Hepatocyte (in vitro differentiated cells): ENCODE results near the gene MAPK8IP3. TPM values are rescaled to one million over a fixed set of nuclear protein-coding genes. Genes with fewer than 3 reads are reported as not detected.

ENCODE experiments used
- DNase-seq: peaks from one replicate; pipeline ENCODE4 v3.0.0-alpha.2; 2016; ENCODE audit warnings: low spot score
- H2AFZ ChIP-seq: fragments of 200-600 bp; sonication (generic); 2 replicates; pipeline ENCODE4 v1.6.0; 2016; ENCODE audit warnings: antibody characterized with exemption, mild to moderate bottlenecking
- H3K27ac ChIP-seq: fragments of 200-600 bp; sonication (generic); 2 replicates; pipeline ENCODE4 v1.5.1; 2016; ENCODE audit warnings: mild to moderate bottlenecking
- H3K27me3 ChIP-seq: fragments of 200-600 bp; sonication (generic); 2 replicates; pipeline ENCODE4 v1.6.1; 2016
- H3K36me3 ChIP-seq: fragments of 200-600 bp; sonication (generic); replicated peaks from 2 replicates; pipeline ENCODE4 v1.5.1; 2016; ENCODE audit warnings: low read depth; ENCODE audit not compliant: insufficient read depth
- H3K4me1 ChIP-seq: fragments of 200-600 bp; sonication (generic); 2 replicates; pipeline ENCODE4 v1.5.1; 2016; ENCODE audit warnings: mild to moderate bottlenecking, moderate library complexity; ENCODE audit not compliant: insufficient read depth
- H3K4me2 ChIP-seq: fragments of 200-600 bp; sonication (generic); 2 replicates; pipeline ENCODE4 v1.6.0; 2016
- H3K4me3 ChIP-seq: fragments of 200-600 bp; sonication (generic); 2 replicates; pipeline ENCODE4 v1.5.1; 2016; ENCODE audit warnings: mild to moderate bottlenecking
- H3K79me2 ChIP-seq: fragments of 200-600 bp; sonication (generic); 2 replicates; pipeline ENCODE4 v1.6.0; 2017; ENCODE audit warnings: mild to moderate bottlenecking
- H3K9me2 ChIP-seq: fragments of 200-600 bp; sonication (generic); replicated peaks from 2 replicates; pipeline ENCODE4 v1.6.0; 2017; ENCODE audit warnings: mild to moderate bottlenecking; ENCODE audit not compliant: insufficient read depth
- H3K9me3 ChIP-seq: fragments of 200-600 bp; sonication (generic); 2 replicates; pipeline ENCODE4 v1.5.1; 2016; ENCODE audit warnings: low read depth, mild to moderate bottlenecking
- H4K20me1 ChIP-seq: fragments of 200-600 bp; sonication (generic); 2 replicates; pipeline ENCODE4 v1.6.0; 2016; ENCODE audit warnings: mild to moderate bottlenecking; ENCODE audit not compliant: insufficient read depth, poor library complexity, severe bottlenecking
- EZH2 ChIP-seq: fragments of 200-600 bp; sonication (generic); IDR thresholded peaks from 2 replicates; pipeline ENCODE4 v1.6.1; 2016; ENCODE audit warnings: antibody characterized with exemption, mild to moderate bottlenecking, borderline replicate concordance
- EZH2phosphoT487 ChIP-seq: fragments of 200-600 bp; sonication (generic); IDR thresholded peaks from one replicate; pipeline ENCODE4 v1.6.1; 2018; ENCODE audit warnings: antibody characterized with exemption, mild to moderate bottlenecking, low read depth, moderate library complexity; ENCODE audit not compliant: unreplicated experiment, severe bottlenecking
- WGBS: methylation state at CpG from one replicate; pipeline ENCODE4 v1.1.6; 2016; ENCODE audit warnings: low lambda C conversion rate; ENCODE audit errors: missing lambda C conversion rate; 5-methylcytosine and 5-hydroxymethylcytosine counted together
- polyA plus RNA-seq: library from polyadenylated mRNA; unstranded; fragments of >200 nt; fragmentation: Nextera tagmentation; extraction: Ambion mirVana; gene quantifications from 2 replicates; pipeline ENCODE4 v1.2.1, GENCODE V29; 2016
- total RNA-seq: library from RNA; depleted of rRNA; stranded (reverse); fragments of >200 nt; gene quantifications from 2 replicates; pipeline ENCODE4 v1.2.3, GENCODE V29; 2014
- TF ChIP-seq, protein P1 (sequence below): fragments of 200-600 bp; sonication (generic); IDR thresholded peaks from 2 replicates; pipeline ENCODE4 v1.5.1; 2016; ENCODE audit warnings: antibody characterized with exemption, mild to moderate bottlenecking; ENCODE audit not compliant: poor library complexity

MAPK8IP3 gene
- total and polyA plus RNA-seq, 2 experiments from 2014 or later = 42.3 to 44.9 TPM

DNA sequence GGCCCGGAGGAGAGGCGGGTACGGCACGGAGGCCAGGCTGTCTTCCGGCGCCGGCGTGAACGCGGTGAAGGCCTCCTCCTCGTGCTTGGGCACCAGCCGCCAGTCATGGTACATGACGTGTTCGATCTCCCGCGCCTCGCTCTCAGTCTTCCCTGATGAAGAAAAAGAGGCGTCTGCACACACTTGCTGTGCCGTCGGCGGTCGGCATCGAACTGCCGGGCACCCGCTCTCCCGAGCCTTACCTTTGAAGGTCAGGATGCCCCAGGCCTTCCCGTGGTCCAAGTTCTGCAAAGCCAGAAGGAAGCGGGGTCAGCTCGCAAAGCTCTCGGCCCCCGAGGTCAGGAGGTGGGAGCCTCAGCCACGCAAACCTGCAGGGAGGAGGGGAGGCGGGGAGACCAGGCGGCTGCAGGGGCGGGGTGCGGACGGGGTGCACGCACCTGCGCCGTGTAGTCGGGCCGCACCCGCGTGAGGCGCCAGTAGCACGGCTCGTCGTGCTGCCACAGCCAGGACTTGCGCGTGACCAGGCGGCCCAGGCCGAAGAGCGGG is 66.4 kb downstream of the MAPK8IP3 start, which contains the start of gene EME2:
Gene EME2, plus strand, starts transcription at position 449 of the 546 bp plus-strand sequence. CDS start 418 bp downstream, outside the sequence.
- peak within 1 kb of the TSS; percentile 80 for H2AFZ ChIP-seq
- H3K9me3 ChIP-seq = no peaks in the 10 kb centered on the region
- H4K20me1 ChIP-seq = peaks cover 20% of the 10 kb centered on the region
- H3K4me2 ChIP-seq = peak within 1 kb of the TSS; percentile 100
- H3K27me3 ChIP-seq = no peaks in the 10 kb centered on the region
- peak within 1 kb of the TSS; percentile 88 for H3K4me3 ChIP-seq
- H3K9me2 ChIP-seq = no peaks in the 10 kb centered on the region
- TF ChIP-seq, protein P1, sequence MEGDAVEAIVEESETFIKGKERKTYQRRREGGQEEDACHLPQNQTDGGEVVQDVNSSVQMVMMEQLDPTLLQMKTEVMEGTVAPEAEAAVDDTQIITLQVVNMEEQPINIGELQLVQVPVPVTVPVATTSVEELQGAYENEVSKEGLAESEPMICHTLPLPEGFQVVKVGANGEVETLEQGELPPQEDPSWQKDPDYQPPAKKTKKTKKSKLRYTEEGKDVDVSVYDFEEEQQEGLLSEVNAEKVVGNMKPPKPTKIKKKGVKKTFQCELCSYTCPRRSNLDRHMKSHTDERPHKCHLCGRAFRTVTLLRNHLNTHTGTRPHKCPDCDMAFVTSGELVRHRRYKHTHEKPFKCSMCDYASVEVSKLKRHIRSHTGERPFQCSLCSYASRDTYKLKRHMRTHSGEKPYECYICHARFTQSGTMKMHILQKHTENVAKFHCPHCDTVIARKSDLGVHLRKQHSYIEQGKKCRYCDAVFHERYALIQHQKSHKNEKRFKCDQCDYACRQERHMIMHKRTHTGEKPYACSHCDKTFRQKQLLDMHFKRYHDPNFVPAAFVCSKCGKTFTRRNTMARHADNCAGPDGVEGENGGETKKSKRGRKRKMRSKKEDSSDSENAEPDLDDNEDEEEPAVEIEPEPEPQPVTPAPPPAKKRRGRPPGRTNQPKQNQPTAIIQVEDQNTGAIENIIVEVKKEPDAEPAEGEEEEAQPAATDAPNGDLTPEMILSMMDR = no peak
- TF ChIP-seq EZH2phosphoT487 (no peak), EZH2 (no peak)
- H3K4me1 ChIP-seq = peaks cover 29% of the 10 kb centered on the region
- 1% methylated on average over 39 of the region's 53 CpGs for WGBS
- H3K27ac ChIP-seq = peak within 1 kb of the TSS; percentile 98
- no peaks in the 10 kb centered on the region for H3K36me3 ChIP-seq
- peaks cover 34% of the 10 kb centered on the region for H3K79me2 ChIP-seq
- peak; percentile 54 for DNase-seq

DNA sequence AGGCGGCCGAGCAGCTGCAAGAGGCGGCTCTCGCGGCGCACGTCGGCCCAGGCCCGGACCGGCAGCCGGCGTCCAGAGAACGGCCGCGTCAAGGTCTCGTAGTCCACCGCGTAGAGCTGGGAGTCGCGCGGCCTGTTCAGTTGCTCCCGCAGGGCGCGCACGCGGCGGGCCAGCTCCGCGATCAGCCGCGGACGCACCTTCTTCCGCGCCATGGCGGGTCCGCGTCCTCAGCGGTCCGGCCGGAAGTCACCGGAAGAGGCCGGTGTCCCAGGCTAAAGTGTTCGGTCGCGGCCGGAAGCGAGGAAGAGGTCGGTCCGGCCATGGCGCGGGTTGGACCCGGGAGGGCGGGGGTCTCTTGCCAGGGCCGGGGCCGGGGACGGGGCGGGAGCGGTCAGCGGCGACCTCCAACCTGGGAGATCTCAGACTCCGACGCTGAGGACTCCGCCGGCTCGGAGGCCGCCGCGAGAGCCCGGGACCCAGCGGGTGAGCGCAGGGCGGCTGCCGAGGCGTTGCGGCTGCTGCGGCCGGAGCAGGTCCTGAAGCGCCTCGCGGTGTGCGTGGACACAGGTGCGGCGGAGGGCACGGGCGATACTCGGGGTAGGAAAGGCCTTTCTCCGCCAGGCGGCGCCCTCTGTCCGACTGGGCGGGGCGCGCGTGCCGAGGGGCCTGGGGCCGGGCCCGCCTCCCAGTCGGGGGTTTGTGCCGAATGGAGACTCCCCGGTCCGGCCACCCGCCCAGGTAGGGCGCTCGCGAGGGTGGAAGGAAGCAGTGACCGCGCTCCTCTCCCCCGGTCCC is 67.1 kb downstream of the MAPK8IP3 start, which contains the start of gene MRPS34:
Gene MRPS34, minus strand, starts transcription at position 227 of the 795 bp plus-strand sequence. Its CDS starts 15 bp downstream, at position 212.
- Histone ChIP-seq H3K27ac (peak within 1 kb of the TSS; percentile 98), H3K4me2 (peak within 1 kb of the TSS; percentile 100), H4K20me1 (peaks cover 20% of the 10 kb centered on the region), H2AFZ (peak within 1 kb of the TSS; percentile 80), H3K36me3 (no peaks in the 10 kb centered on the region), H3K4me1 (peaks cover 29% of the 10 kb centered on the region), H3K9me2 (no peaks in the 10 kb centered on the region), H3K4me3 (peak within 1 kb of the TSS; percentile 88), H3K27me3 (no peaks in the 10 kb centered on the region), H3K9me3 (no peaks in the 10 kb centered on the region), H3K79me2 (peaks cover 34% of the 10 kb centered on the region)
- TF ChIP-seq EZH2 (no peak), EZH2phosphoT487 (no peak)
- TF ChIP-seq, protein P1 = peak; percentile 84
- WGBS = 1% methylated on average over 53 of the region's 108 CpGs
- peak; percentile 93 for DNase-seq

DNA sequence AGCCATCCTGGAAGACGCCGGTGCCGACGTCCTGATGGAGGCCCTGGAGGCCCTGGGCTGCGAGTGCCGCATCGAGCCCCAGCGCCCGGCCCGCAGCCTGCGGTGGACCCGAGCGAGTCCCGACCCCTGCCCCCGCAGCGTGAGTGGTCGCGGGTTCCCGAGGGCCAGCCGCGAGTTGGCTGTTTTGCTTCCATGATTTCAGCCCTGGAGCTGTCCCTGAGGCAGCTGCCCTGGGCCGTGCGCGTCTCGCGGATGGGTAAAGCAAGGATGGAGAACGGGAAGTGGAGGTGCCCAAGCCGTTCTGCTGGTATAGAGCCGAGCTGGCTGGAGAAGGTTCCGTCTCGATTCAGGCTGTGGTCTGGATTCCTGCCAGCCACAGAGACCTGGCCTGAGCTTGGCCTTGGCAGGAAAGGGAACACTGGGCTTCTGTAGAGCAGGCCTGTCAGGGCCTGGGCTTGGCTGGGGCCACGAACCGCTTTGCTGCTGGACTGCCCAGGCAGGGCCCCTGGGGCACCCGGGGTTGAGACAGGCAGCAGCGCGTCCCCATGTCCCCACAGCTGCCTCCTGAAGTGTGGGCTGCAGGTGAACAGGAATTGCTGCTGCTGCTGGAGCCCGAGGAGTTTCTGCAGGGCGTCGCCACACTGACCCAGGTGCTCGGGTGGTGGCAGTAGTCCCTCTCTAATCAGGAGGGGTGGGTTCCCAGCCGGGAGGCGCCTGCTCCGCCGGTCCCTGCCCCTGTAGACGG is 67.9 kb downstream of the MAPK8IP3 start:
- Histone ChIP-seq H3K79me2 (peaks cover 34% of the 10 kb centered on the region), H3K27me3 (no peaks in the 10 kb centered on the region), H3K4me3 (peak overlapping the region; percentile 88), H3K9me2 (no peaks in the 10 kb centered on the region), H3K4me2 (peak overlapping the region; percentile 100), H4K20me1 (peaks cover 20% of the 10 kb centered on the region), H3K36me3 (no peaks in the 10 kb centered on the region), H2AFZ (peak overlapping the region; percentile 80), H3K4me1 (peaks cover 29% of the 10 kb centered on the region), H3K9me3 (no peaks in the 10 kb centered on the region), H3K27ac (peak overlapping the region; percentile 98)
- TF ChIP-seq EZH2 = no peak
- TF ChIP-seq, protein P1 = no peak
- no peak for TF ChIP-seq EZH2phosphoT487
- DNase-seq = no peak
- WGBS = 29% methylated on average over 39 of the region's 45 CpGs
